Esophagus muscularis mucosa (tissue), 4 donors: ENCODE results near the gene FFAR1.

Experiments
- EP300 ChIP-seq: sonication (generic); formaldehyde crosslinking; IDR thresholded peaks from one replicate; pipeline ENCODE4 v1.6.1; 2017; ENCODE audit warnings: antibody characterized with exemption
- POLR2A ChIP-seq: fragments of 450-650 bp; IDR thresholded peaks from one replicate; pipeline ENCODE4 v1.6.1; 2017; ENCODE audit warnings: antibody characterized with exemption, moderate library complexity, mild to moderate bottlenecking, low read depth
- POLR2AphosphoS5 ChIP-seq, 2 donors: sonication (generic); formaldehyde crosslinking; IDR thresholded peaks; one replicate each; pipeline ENCODE4 v1.6.1; 2017; ENCODE audit warnings: antibody characterized with exemption in 2 of 2
- TF ChIP-seq, protein P1 (sequence below), 3 experiments: fragments of 200-600 bp in 2 of 3; fragments of 450-650 bp in 1 of 3; sonication (generic) in 2 of 3; IDR thresholded peaks; one replicate each; pipeline ENCODE4 v1.5.1; 2017 to 2019; ENCODE audit warnings: antibody characterized with exemption in 3 of 3, mild to moderate bottlenecking in 2 of 3, moderate library complexity in 1 of 3

DNA sequence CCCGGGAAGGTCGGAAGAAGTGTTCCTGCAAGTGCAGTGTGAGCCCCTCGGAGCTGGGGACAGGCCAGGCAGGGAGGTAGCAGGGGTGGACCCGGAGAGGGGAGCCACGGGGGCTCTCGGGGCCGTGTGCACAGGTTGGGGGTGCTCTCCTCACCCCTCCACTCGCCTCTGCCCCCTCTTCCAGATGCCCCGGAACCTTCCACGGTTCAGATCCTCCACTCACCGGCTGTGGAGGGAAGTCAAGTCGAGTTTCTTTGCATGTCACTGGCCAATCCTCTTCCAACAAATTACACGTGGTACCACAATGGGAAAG is 9.8 kb upstream of the FFAR1 start:
- TF ChIP-seq, protein P1, sequence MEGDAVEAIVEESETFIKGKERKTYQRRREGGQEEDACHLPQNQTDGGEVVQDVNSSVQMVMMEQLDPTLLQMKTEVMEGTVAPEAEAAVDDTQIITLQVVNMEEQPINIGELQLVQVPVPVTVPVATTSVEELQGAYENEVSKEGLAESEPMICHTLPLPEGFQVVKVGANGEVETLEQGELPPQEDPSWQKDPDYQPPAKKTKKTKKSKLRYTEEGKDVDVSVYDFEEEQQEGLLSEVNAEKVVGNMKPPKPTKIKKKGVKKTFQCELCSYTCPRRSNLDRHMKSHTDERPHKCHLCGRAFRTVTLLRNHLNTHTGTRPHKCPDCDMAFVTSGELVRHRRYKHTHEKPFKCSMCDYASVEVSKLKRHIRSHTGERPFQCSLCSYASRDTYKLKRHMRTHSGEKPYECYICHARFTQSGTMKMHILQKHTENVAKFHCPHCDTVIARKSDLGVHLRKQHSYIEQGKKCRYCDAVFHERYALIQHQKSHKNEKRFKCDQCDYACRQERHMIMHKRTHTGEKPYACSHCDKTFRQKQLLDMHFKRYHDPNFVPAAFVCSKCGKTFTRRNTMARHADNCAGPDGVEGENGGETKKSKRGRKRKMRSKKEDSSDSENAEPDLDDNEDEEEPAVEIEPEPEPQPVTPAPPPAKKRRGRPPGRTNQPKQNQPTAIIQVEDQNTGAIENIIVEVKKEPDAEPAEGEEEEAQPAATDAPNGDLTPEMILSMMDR (IDR thresholded peaks at IDR 0.05), result no peak
- TF ChIP-seq POLR2A (no peak), POLR2AphosphoS5 (IDR thresholded peaks at IDR 0.05) (no peak), EP300 (no peak)
